GM19438 (cell line): Measurements from ENCODE around the gene REV3L.
"Not testable (repeated sequence)": the region's sequence is repeated elsewhere in the genome, so short reads cannot be mapped to it uniquely, and the experiment has no call there.

Experiments
- ATAC-seq: cut with Tn5 transposase; IDR thresholded peaks from one replicate; pipeline ENCODE4 v1.9.1; 2021; ENCODE audit warnings: low read depth; ENCODE audit not compliant: unreplicated experiment

The REV3L gene

DNA sequence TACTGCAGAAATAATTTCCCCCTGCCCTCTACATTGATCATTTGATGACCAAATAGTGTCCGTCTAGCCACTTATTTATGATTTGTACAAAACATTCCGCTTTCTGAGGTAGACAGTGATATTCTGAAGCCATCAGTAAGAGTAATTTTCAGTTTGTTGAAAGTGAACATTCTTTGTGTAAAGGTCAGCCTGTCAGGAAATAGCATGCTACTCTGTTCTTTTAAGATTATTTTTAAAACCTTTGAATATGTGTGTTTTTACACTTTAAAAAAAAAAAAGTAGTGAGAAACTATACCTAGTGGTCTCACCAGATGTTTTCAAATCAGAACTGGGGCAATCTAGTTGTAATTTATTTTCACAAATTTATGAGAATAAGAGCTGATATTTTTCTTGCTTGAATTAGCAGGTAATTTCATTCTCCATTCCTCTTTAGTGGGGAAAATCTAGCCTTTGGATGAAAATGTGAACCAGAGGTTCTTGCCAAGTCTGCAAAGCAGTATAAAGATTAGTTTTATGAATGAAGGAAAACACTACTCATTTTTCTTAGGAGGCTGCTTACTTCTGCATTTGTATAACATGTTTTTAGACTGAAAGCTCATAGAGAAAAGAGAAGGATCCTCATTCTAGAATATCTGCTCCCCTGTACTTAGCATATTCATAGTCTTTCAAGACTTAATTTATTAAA, 12.1 kb upstream of the REV3L start:
- ATAC-seq, result no peak

GRCh38 chr6:111492499-111492898, 9.5 kb upstream of the REV3L start:
- ATAC-seq, result no peak

GRCh38 chr6:111490067-111490466, 7.0 kb upstream of the REV3L start:
- ATAC-seq, result no peak

GRCh38 chr6:111487661-111488060, 4.6 kb upstream of the REV3L start:
- peak; percentile 27 for ATAC-seq

GRCh38 chr6:111486921-111487320, 3.9 kb upstream of the REV3L start:
- ATAC-seq, result no peak

DNA sequence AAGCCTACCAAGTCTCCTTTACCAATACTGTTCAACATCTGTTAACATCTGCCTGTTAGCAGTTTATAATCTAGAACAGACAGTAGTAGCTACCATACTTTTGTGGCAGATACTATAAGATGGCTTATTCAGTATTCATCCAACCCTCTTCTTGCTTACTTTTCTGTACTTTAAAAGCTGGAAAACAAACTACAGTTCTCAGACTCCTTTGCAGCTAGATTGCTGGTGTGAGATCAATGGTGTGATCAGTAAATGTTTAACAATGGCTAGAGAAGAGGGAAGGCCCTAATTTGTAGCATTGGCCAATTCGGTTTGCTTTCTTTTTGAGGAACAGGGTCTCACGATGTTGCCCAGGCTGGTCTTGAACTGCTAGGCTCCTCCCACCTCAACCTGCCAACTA, 3.5 kb upstream of the REV3L start:
- no peak for ATAC-seq

DNA sequence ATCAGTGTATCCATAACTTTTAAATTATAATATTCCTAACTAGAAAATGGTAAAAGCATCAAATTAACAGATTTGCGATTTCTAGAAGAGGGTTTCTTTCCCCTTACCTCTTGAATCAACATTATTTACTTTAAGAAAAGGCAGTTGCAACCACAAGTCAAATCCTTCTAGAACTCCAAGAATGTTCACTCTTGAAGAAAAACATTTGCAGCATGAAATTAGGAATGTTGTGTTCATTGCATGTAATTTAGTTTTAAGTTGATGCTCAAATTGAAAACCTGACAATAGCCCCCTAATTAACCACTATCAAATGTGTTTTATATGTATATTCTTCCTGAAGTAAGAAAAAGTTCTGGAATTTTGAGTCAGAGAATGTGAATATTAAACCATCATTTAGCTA, 2.3 kb upstream of the REV3L start:
- ATAC-seq, result no peak

- no peak for ATAC-seq
Observed at GRCh38 chr6:111484633-111484930, 1.6 kb upstream of the REV3L start.

DNA sequence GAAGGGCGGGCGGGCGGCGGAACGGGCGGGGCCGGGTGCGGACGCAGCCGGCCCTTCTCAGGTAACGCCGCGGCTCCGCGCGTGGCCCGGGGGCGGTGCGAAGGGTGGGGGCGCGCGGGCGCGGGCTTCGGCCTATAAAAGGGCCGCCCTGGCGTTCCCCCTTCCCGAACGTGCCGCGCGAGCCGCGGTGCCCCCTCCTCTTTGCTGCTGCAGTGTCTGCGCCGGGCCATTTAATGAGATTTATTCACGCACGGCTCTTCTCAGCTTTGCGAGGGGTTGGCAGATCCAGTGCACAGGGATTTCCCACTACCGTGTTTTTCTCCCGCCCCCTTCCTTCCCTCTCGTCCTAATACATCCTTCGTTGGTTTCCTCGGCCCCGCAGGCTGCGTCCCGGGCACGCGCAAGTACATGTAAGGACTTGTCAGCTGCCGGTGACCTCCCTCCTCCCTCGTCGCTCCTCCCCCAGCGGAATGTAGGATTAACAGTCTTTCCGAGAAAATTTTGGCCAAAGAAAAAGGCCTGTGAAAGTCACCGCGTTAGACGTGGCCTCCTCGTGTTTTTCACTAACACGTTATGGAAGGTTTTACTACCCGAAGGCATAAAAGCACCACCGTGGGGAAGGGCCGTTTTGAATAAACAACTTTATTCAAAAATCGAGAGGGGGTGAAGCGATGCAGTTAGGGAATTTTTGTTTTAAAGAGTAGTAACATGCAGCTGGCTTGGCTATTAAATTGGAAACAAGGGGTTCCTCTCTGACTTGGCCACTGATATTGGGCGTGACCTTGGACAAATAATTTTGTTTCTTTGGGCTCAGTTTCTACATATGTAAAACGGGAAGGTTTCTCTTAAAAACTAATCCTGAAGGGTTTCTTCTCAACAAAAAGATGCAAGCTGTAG, 966 bp upstream of the REV3L start:
- peak; percentile 49 for ATAC-seq

- peak; percentile 28 for ATAC-seq
Observed at GRCh38 chr6:111482188-111482958, 645 bp downstream of the REV3L start.

- no peak for ATAC-seq
Observed at GRCh38 chr6:111481836-111482187, 1.2 kb downstream of the REV3L start.

- no peak for ATAC-seq
Observed at GRCh38 chr6:111480988-111481822, 1.8 kb downstream of the REV3L start.

DNA sequence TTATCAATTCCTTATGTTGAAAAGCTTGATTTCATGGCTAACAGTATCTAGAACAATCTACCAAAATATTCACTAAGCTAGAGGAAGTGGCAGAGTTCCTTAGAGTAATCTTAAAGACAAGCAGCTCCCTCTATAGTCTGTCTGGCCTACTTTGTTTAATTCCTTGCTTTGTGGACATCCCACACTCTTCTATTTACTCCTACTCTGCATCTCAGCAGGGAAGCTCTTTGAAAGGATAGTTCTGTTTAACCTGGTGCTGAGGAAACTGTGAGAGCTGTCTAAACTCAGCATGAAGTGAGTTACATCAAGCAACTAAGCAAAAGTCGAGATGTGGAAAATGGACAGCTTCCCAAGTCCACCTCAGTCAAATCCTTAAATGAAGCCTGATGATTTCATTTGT, 4.3 kb downstream of the REV3L start:
- ATAC-seq, result no peak

DNA sequence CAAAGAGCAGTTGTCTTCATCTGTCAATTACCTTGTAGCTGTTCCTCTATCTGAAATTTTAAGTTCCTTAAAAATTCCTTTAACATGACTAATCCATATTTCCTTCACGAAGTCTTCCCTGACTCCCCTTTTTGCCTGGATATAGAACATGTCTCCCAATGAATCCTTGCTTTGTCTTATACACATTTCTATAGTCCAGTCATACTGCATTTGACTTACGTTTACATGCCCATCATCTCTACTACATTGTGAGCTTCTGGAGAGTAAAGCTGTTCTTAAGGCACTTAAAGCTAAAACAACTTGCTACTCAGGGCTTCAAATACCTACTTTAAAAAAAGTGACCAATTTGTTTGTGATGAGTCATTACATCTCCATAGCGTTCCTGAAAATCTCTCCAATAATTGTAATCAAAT, 4.9 kb downstream of the REV3L start:
- ATAC-seq, result no peak

- ATAC-seq, result no peak
Observed at GRCh38 chr6:111477481-111477938, 5.5 kb downstream of the REV3L start.

GRCh38 chr6:111476061-111476460, 7.0 kb downstream of the REV3L start:
- ATAC-seq, result not testable (repeated sequence)

- ATAC-seq, result no peak
Observed at GRCh38 chr6:111474771-111475170, 8.2 kb downstream of the REV3L start.

- no peak for ATAC-seq
Observed at GRCh38 chr6:111474106-111474505, 8.9 kb downstream of the REV3L start.

- ATAC-seq, result no peak
Observed at GRCh38 chr6:111472933-111473435, 10.0 kb downstream of the REV3L start.

DNA sequence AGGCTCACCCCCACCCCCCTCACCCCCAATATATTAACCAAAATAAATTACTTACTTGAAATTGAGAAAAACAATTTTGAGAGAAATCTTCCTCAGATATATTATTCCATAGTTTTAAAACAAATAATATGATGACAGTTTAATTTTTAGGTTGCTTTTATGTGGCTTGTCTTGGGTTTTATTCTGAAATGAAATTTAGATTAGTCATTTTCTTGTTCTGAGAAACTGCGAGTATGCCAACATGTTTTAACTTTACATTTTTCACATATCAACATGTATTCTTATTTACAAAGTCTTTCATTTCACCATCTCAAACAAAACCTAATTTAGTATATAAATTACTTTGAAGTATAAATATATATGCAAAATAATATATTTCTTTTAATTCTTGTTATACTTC, 11.1 kb downstream of the REV3L start:
- no peak for ATAC-seq
